Nephron (organoid): ENCODE results near the gene MS4A10.
"Not testable (repeated sequence)": the region's sequence is repeated elsewhere in the genome, so short reads cannot be mapped to it uniquely, and the experiment has no call there.

Experiments
- H3K27ac Mint-ChIP-seq, 3 experiments: 2 replicates each; pipeline ENCODE4 v1.8.0; 2020; ENCODE audit warnings: mixed read lengths in 3 of 3, mild to moderate bottlenecking in 2 of 3, moderate library complexity in 1 of 3
- H3K27me3 Mint-ChIP-seq: 2 replicates; pipeline ENCODE4 v1.8.0; 2021; ENCODE audit warnings: low read depth, mild to moderate bottlenecking, moderate library complexity, mixed read lengths
- H3K36me3 Mint-ChIP-seq: 2 replicates; pipeline ENCODE4 v1.8.0; 2020; ENCODE audit warnings: low read depth, mixed read lengths
- H3K4me1 Mint-ChIP-seq: 2 replicates; pipeline ENCODE4 v1.8.0; 2020; ENCODE audit warnings: mixed read lengths
- H3K4me3 Mint-ChIP-seq, 3 experiments: 2 replicates each; pipeline ENCODE4 v1.8.0; 2020; ENCODE audit warnings: mild to moderate bottlenecking in 3 of 3, mixed read lengths in 3 of 3, moderate library complexity in 2 of 3
- H3K9me3 Mint-ChIP-seq: 2 replicates; pipeline ENCODE4 v1.8.0; 2020; ENCODE audit warnings: mixed read lengths
- CTCF ChIP-seq, 3 experiments: fragments of 200-600 bp; sonication (generic); IDR thresholded peaks; one replicate each; pipeline ENCODE4 v1.5.0; 2021; ENCODE audit warnings: antibody characterized with exemption in 3 of 3; ENCODE audit not compliant: unreplicated experiment in 3 of 3

MS4A10 gene

GRCh38 chr11:60754887-60755286 is 30.2 kb upstream of the MS4A10 start:
- Mint-ChIP-seq H3K36me3 (no peaks in the 10 kb centered on the region), H3K4me3 (no peak overlapping the region), H3K4me1 (peaks cover 21% of the 10 kb centered on the region), H3K27me3 (peaks cover 29% of the 10 kb centered on the region), H3K9me3 (no peaks in the 10 kb centered on the region), H3K27ac (no peak overlapping the region)
- no peak for TF ChIP-seq CTCF (IDR thresholded peaks at IDR 0.05; ENCODE audit: unreplicated experiment in 3 of 3)

- peaks cover 35% of the 10 kb centered on the region for H3K4me1 Mint-ChIP-seq
- H3K9me3 Mint-ChIP-seq = no peaks in the 10 kb centered on the region
- H3K27ac Mint-ChIP-seq = no peak within 1 kb of the TSS
- no peaks in the 10 kb centered on the region for H3K36me3 Mint-ChIP-seq
- H3K27me3 Mint-ChIP-seq = peaks cover 20% of the 10 kb centered on the region
- H3K4me3 Mint-ChIP-seq = no peak within 1 kb of the TSS
- peak in 2 of 3 experiments; percentile 13 to 33 for TF ChIP-seq CTCF (IDR thresholded peaks at IDR 0.05; ENCODE audit: unreplicated experiment in 3 of 3)
Observed at GRCh38 chr11:60756307-60757032, 28.7 kb upstream of the MS4A10 start, which contains the start of gene MS4A15. Gene MS4A15, plus strand, starts transcription at chr11:60756867. Its CDS starts 6,867 bp downstream, at chr11:60763734.

GRCh38 chr11:60757231-60757800 is 27.8 kb upstream of the MS4A10 start:
- no peak overlapping the region for H3K4me3 Mint-ChIP-seq
- TF ChIP-seq CTCF (IDR thresholded peaks at IDR 0.05; ENCODE audit: unreplicated experiment in 3 of 3) = no peak

GRCh38 chr11:60758671-60759070 is 26.5 kb upstream of the MS4A10 start:
- H3K4me3 Mint-ChIP-seq, H3K9me3 Mint-ChIP-seq, H3K36me3 Mint-ChIP-seq, H3K27me3 Mint-ChIP-seq: not testable (repeated sequence)
- Mint-ChIP-seq H3K27ac (peak overlapping the region in 2 of 3 experiments; percentile 4 to 7), H3K4me1 (peaks cover 53% of the 10 kb centered on the region)

More at GRCh38 chr11:60757231-60757800, 27.8 kb upstream of the MS4A10 start:
- Mint-ChIP-seq H3K9me3 (no peaks in the 10 kb centered on the region), H3K4me1 (peaks cover 44% of the 10 kb centered on the region), H3K27ac (no peak overlapping the region), H3K27me3 (peaks cover 16% of the 10 kb centered on the region), H3K36me3 (no peaks in the 10 kb centered on the region)

GRCh38 chr11:60759438-60760225 is 25.5 kb upstream of the MS4A10 start:
- H3K27me3 Mint-ChIP-seq, H3K4me3 Mint-ChIP-seq, H3K9me3 Mint-ChIP-seq, H3K36me3 Mint-ChIP-seq: not testable (repeated sequence)
- Mint-ChIP-seq H3K27ac (peak overlapping the region in 2 of 3 experiments; percentile 2 to 47), H3K4me1 (peaks cover 61% of the 10 kb centered on the region)

GRCh38 chr11:60761436-60762190 is 23.5 kb upstream of the MS4A10 start:
- H3K9me3 Mint-ChIP-seq = peaks cover 3% of the 10 kb centered on the region
- peaks cover 66% of the 10 kb centered on the region for H3K4me1 Mint-ChIP-seq
- H3K36me3 Mint-ChIP-seq = no peaks in the 10 kb centered on the region
- H3K27me3 Mint-ChIP-seq = peaks cover 15% of the 10 kb centered on the region
- no peak for TF ChIP-seq CTCF (IDR thresholded peaks at IDR 0.05; ENCODE audit: unreplicated experiment in 3 of 3)
- H3K4me3 Mint-ChIP-seq = peak overlapping the region in 1 of 3 experiments; percentile 46
- peak overlapping the region; percentile 42 to 71 (median 68) for H3K27ac Mint-ChIP-seq
